Stimulated activated CD8-positive, alpha-beta memory T cell treated with anti-CD3 and anti-CD28 coated beads, Interleukin-7, amount 100 ng/mL, for 4 hours (primary cell): ENCODE data around the gene ZNF322.
"Not testable (repeated sequence)": the region's sequence is repeated elsewhere in the genome, so short reads cannot be mapped to it uniquely, and the experiment has no call there.

ENCODE experiments used
- DNase-seq, 2 donors: peaks; one replicate each; pipeline ENCODE4 v3.0.0-alpha.2; 2020; ENCODE audit warnings: low read depth in 2 of 2

Gene ZNF322, protein sequence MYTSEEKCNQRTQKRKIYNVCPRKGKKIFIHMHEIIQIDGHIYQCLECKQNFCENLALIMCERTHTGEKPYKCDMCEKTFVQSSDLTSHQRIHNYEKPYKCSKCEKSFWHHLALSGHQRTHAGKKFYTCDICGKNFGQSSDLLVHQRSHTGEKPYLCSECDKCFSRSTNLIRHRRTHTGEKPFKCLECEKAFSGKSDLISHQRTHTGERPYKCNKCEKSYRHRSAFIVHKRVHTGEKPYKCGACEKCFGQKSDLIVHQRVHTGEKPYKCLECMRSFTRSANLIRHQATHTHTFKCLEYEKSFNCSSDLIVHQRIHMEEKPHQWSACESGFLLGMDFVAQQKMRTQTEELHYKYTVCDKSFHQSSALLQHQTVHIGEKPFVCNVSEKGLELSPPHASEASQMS

DNA sequence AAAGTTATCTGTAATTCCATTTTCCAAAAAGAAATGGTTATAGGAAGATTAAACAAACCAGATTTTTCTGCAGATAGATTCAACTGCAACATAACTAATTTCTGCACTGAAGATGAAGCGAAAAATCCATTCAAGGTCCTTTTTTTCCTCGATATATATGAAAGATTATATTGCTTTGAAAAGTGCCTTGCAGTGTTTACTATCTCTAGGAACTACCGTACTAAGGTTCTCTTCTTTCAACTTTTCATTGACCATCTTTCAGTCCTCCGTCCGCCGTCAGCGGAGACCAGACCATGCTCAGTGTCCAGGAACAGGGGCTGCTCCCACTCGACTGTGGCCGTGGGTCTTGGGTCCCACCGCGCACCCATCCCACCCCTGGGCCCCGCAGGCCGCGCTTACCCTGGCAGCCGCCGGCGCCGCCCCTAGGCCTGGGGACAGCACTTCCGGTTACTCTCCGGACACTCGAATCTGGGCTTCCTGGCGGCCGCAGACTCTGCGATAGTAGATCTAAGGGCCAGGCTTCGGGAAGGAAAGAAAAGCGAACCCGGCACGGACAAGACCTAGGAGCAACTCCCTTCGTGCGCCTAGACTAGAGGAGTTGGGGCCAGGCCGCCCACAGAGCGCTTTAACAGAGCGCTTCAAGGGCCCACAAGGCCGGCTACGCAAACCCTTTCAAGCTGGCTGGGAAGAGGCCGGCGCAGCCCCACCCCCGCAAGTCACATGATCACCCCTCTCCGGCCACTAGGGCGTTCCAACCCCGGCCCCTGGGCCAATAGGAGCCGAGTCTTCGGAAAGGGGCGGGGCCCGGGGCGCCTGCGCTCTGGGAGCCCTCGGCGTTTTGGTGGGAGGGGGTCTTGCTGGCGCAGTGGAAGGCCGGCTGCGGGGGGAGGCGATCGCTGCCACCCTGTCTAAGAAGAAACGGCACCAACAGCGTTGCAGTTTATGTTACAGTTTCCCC, at the start of gene ZNF322:
TSS of gene ZNF322 (minus strand) at position 705 of the 958 bp plus-strand sequence. CDS start 21,193 bp downstream, outside the sequence.
- DNase-seq: peak; percentile 75 to 86

DNA sequence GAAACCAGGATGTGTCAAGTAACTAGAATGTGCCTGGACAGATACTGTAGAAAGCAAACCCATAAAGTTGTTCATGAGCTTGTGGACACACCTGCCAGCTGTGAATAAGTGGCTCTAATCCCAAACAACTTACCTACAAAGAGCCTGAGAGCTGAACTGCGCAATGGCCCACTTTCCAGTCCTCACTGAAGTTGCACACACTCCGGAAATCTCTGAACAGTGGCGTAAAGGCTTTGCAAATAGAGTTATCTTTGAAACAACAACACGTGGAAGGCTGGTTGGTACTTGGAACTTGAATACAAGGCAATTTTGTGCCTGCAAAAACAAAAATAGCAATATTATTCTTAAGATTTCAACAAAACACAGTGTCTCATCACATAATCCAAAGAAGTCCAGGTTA, 46.2 kb upstream of the ZNF322 start:
- not testable (repeated sequence) for DNase-seq

DNA sequence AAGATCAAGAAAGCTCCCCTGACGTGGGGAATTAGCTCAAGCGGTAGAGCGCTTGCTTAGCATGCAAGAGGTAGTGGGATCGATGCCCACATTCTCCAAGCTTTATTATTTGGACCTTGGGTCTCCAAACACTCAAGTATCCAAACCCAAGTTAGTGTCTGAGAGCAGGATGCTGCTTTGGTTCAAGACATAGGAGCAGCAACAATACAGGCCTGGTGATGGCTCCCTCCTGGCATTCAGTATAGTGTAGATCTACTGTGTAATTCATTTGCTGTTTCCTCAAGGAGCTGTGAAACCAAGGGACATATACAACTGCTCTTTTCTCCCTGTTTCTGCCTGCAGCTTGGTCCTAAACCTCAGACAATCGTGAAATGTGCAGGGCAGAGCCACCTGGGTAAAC, 45.8 kb upstream of the ZNF322 start:
- DNase-seq: not testable (repeated sequence)

DNA sequence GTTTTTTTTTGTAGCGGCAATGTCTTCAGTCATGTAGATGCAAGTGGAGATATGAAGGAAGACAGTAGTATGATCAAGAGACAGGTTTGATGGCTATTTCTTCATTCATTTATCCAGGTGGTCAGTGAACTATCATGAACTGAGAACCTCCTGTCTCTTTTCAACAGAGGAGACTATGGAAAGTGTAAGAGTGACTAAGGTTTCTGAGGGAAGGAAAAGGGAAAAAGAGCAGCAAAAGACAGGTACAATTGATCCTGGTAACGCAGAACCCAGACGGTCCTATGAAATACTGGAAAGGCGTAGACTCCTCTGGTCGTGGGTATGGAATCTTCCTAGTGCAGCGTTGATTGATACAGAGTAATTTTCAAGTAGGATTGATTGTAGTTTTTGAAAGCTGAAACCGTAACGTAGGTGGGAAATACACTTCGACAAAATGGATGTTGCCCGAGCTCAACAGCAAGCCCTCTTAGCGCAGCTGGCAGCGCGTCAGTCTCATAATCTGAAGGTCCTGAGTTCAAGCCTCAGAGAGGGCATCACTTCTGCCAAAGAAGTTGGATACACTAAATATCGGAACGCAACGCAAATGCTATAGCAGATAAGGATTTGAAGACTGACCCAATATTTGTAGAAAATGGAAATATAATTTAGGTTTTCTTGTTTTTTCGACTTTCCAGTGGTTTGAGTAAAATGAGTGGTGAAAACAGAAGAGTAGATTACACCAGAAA, 41.6 kb upstream of the ZNF322 start:
- not testable (repeated sequence) for DNase-seq

DNA sequence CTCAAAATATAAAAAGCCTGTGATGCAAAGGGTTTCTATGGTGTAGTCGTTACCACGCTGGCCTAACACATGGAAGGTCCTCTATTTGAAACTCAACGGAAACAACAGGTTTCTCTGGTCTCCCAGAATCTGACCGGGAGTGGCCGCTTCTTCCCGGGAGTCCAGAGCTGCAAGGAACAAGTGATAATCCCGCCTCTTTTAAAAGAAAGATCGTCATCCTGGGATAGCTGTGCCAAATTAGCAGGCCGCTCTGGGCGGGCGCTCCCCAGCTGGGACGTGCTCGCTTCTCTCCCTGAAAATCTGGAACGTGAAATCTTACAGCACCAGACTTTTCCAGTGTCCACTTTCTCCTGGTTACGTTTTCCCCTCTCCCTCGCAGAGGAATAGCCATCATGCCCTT, 38.0 kb upstream of the ZNF322 start:
- not testable (repeated sequence) for DNase-seq

DNA sequence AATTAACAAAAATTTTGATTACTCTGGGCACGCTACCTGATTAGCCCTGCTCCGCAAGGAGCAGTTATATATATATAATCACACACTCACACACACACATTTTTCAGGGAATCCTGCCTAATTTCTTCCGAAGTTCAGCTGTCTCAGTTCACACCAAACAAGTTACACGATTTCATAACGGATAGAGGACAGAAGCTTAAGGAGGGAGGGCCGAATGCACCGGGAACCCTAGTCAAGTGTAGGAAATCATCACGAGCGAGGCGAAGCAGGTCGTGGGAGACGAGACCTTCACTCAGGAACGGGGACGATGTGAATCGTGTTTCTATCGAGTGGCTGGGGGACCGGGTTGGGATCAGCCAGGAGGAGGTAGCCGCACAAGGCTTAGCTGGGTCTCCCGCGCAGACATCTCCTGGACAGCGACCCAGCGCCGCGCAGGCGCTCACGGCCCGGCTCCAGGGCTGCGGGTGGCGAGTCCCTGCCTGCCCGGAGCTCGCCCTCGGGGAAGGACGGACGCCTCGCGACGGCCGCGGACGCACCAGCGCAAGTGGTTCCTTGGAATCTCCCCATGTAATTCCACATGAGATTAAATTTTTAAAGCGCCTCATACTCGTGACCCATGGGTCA, 29.9 kb upstream of the ZNF322 start:
- not testable (repeated sequence) for DNase-seq

DNA sequence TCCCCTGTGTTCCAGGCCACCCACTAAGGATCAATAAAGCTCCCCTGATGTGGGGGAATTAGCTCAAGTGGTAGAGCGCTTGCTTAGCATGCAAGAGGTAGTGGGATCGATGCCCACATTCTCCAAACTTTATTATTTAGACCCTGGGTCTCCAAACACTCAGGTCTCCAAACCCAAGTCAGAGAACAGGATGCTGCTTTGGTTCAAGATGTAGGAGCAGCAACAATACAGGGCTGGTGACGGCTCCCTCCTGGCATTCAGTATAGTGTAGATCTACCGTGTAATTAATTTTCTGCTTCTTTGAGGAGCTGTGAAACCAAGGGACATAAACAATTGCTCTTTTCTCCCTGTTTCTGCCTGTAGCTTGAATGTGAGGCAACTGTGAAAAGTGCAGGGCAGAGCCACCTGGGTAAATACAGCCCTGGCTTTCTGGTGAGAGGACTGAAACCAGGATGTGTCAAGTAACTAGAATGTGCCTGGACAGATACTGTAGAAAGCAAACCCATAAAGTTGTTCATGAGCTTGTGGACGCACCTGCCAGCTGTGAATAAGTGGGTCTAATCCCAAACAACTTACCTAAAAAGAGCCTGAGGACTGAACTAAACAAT, 23.0 kb upstream of the ZNF322 start:
- not testable (repeated sequence) for DNase-seq

DNA sequence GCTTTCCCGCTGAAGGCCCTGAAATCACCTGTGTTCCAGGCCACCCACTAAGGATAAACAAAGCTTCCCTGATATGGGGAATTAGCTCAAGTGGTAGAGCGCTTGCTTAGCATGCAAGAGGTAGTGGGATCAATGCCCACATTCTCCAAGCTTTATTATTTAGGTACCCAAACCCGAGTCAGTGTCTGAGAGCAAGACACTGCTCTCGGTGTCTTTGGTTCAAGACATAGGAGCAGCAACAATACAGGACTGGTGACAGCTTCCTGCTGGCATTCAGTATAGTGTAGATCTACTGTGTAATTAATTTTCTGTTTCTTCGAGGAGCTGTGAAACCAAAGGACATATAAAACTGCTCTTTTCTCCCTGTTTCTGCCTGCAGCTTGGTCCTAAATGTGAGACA, 13.7 kb upstream of the ZNF322 start:
- not testable (repeated sequence) for DNase-seq

DNA sequence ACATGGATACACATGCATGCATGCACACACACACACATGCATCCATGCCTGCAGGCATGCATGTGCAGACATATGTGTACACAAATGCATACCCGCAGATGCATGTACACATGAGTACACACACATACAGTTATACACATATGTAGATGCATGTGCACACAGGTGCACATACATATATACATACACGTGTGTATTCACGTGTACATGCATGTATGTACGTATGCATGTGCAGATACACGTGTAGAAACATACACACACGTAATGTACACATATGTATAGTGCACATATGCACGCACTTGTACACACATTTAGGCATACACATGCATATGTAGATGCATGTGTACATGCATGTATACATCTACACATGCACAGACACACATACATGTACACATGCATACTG, 11.0 kb upstream of the ZNF322 start:
- not testable (repeated sequence) for DNase-seq

DNA sequence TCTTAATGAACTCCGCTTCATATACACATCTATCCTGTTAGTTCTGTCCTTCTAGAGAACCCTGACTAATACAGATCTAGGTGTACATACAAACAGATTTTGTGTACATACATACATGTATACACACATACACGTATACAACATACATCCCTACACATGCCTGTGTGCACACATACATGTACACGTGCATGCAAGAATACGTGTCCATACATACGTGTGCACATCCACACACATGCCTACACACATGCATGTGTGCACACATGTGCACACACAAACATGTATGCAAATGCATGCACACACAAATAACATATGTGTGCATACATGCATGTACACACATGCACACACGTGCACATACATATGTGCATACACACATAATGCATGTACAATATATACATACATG, 10.5 kb upstream of the ZNF322 start:
- DNase-seq: not testable (repeated sequence)

DNA sequence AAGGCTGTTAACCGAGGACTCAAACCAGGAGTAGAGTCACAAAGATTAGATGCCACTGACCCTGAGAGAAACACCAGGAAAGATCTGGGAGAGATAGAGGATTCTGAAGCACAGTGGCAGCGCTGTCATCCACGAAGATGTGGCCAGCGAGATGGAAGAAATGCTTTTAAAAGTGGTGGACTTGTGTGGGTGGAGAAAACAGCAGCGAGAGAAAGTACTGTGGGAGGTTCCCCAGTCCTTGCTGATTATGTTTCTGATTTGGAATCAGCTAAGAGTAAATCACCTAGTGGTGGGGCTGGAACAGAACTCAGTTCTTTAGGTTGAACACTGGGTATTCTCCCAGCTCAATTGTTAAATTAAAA, 435 bp upstream of the ZNF322 start:
- DNase-seq: no peak

DNA sequence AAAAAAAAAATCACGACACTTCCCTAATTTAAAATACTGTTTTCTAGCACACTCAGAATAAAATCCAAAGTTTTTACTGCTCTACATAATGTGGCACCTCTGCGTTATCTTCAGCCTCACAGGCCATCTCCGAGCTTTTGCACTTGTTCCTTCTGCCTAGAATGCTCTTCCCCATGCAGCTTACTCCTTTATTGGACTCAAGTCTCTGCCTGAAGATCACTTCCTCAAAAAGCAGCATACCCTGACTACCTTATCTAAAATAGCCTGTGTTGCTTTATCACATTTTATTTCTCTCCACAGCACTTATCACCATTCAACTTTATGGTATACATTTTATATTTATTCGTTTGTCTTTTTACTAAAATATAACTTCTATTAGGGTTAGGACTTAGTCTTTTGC, 2.3 kb downstream of the ZNF322 start:
- no peak for DNase-seq

DNA sequence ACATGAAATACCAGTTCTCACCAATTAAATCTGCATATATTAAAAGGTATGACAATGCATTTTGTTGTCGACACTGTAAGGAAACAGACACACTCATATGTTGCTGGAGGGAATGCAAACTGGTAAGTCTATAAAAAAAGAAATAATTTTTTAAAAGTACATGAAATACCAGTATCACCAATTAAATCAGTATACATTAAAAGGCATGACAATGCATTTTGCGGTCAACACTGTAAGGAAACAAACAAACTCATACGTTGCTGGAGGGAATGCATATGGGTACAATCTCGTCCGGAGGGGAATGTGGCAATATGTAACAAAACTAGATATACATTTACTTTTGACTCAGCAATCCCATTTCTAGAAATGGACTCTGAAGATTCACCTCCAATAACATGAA, 6.5 kb downstream of the ZNF322 start:
- no peak for DNase-seq

DNA sequence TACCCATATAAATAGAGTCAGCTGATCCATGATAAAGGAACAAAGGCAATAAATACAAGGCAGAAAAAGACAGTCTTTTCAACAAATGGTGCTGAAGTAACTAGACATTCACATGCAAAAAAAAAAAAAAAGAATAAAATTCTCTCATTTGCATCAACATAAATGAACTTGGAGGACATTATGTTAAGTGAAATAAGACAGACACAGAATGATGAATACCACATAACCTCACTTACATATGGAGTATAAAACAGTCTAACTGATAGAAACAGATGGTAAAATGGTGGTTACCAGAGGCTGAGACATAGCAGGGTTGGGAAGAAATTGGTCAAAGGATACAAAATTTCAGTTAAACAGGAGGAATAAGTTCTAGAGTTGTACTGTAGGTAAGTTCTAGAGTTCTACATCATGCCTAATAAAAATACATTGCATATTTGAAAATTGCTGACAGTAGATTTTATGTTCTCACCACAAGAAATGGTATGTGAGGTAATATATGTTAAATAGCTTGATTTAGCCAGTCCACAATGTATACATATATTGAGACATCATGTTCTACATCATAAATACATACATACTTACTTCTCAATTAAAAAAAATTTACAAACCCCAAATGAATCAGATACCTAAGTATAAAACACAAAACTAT, 8.3 kb downstream of the ZNF322 start:
- DNase-seq: no peak

DNA sequence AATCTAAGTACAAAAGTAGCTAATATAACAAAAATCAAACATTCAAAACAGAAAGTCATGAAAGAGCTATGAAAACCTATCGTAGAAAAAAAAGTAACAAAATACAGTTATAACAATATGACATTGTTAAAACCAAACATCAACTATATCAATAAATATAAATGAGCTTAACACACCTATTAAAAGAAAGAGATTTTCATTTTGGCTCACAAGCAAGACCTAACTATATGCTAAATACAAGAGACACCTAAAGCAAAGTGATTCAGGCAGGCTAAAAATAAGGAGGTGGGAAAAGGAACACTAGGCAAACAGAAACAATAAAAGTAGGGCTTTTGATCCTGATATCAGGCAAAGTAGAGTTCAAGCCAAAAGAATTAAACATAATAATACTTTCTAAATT, 13.5 kb downstream of the ZNF322 start:
- DNase-seq: no peak

DNA sequence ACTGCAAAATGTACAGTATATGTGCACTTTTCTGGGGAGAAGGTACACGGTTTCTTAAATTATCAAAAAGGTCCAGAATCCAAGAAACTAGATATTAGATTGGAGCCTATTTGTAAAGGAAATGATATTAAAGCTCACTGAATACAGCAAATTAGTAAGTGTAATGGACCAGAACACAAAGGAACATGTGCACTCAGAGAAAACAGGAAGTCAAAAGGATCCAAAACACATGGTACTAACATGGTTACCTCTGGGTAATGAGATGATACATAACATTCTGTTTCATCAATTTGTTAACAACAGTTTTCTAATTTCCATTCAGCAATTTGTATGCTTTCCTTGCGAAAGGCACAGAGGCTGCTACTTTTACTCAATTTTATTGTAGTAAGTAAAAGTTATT, 18.7 kb downstream of the ZNF322 start:
- no peak for DNase-seq

DNA sequence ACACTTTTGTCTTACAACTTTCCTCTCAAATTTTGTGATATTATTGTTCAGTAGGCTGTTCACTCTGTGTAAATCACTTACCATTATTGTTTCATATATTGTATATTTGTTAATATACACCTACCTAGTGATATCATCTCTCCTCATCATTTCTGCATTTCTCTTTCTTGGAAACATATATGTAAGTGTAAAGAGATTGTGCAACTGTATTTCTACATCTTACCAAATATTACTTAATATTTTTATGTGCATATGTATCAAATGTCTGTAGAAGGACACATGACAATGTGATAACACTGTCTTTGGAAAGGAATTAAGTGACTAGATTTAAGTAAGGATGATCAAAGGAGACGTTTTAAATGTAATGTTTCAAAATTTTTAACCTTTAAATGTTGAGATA, 30.2 kb downstream of the ZNF322 start:
- DNase-seq: no peak

DNA sequence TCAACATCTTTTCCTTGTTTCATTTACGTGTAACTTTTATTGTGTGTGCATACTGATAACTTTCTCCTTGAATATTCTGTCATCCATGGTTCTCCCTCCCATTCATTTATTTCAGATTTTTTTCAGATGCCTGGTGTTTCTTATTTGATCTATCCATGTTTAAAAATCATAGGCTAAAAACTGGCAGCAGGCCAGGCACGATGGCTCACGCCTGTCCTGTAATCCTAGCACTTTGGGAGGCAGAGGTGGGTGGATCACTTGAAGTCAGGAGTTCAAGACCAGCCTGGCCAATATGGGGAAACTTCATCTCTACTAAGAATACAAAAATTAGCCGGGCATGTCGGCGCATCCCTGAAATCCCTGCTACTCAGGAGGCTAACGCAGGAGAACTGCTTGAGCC, 31.7 kb downstream of the ZNF322 start:
- no peak for DNase-seq

DNA sequence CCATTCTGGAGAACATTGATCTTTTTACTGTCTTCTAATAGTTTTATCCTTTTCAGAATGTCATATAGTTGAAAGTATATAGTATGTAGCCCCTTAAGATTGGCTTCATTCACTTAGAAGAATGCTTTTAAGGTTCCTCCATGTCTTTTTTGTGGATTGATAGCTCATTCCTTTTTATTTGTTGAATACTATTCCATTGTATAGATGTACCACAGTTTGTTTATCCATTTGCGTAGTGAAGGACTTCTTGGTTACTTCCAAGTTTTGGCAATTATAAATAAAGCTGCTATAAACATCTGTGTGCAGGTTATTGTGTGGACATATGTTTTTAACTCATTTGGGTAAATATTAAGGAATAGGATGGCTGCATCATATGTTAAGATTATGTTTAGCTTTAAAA, 35.0 kb downstream of the ZNF322 start:
- no peak for DNase-seq

DNA sequence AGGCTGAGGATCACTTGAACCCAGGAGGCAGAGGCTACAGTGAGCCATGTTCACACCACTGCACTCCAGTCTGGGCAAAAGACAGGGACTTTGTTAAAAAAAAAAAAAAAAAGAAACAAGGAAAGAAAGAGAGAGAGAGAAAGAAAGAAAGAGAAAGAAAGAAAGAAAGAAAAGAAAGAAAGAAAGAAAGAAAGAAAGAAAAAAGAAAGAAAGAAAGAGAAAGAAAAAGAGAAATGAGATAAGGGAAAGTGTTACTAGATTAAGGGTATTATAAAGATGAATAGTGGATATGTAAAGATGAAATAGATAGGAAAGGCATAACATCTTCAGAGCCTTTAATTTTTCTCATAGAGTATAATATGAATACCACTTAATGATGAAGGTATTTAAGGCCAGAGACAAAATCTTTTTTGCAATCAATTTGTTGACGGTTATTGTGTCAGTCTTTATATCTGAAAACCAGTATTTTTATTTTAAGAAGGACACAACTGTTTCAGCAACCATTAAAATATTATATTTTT, 36.1 kb downstream of the ZNF322 start:
- DNase-seq: no peak
